ENCODE measurements around the gene GLRX2.
A peak's percentile ranks its signal among the peaks of the same experiment; 100 is the strongest.

- TF ChIP-seq POLR2A (IDR thresholded peaks at IDR 0.05; ENCODE audit: borderline replicate concordance, extremely low read depth, insufficient read depth, insufficient read length) (no peak), RAD21 (IDR thresholded peaks at IDR 0.05; ENCODE audit: low read depth) (no peak), YY1 (IDR thresholded peaks at IDR 0.05; ENCODE audit: extremely low read depth, insufficient replicate concordance, low read depth, low read length) (no peak), CTCF (IDR thresholded peaks at IDR 0.05 in 2 of 3, conservative IDR thresholded peaks at IDR 0.05 in 1 of 3; ENCODE audit: borderline replicate concordance in 1 of 3, insufficient read depth in 1 of 3, low read depth in 2 of 3, low read length in 2 of 3) (no peak), CEBPB (IDR thresholded peaks at IDR 0.05; ENCODE audit: low read depth) (no peak), MAX (IDR thresholded peaks at IDR 0.05) (no peak), EZH2phosphoT487 (IDR thresholded peaks at IDR 0.05; ENCODE audit: borderline replicate concordance) (no peak), POLR2AphosphoS5 (IDR thresholded peaks at IDR 0.05; ENCODE audit: low read depth, low read length) (no peak), TCF7L2 (IDR thresholded peaks at IDR 0.05; ENCODE audit: borderline replicate concordance, extremely low read depth, insufficient read depth, insufficient read length) (no peak), ZNF274 (IDR thresholded peaks at IDR 0.05; ENCODE audit: low read depth, low read length) (no peak), REST (IDR thresholded peaks at IDR 0.05; ENCODE audit: low read depth) (no peak), SIN3A (IDR thresholded peaks at IDR 0.05; ENCODE audit: low read depth) (no peak), ZFX (IDR thresholded peaks at IDR 0.05) (no peak), EGR1 (IDR thresholded peaks at IDR 0.05; ENCODE audit: low read depth) (peak; percentile 10; the same call in 1 of the 2 replicates)
Observed at GRCh38 chr1:193123751-193124150, 18.5 kb upstream of the GLRX2 start.

Data from HCT116 (cell line).